Measurements from ENCODE around the gene RHOF.

DNA sequence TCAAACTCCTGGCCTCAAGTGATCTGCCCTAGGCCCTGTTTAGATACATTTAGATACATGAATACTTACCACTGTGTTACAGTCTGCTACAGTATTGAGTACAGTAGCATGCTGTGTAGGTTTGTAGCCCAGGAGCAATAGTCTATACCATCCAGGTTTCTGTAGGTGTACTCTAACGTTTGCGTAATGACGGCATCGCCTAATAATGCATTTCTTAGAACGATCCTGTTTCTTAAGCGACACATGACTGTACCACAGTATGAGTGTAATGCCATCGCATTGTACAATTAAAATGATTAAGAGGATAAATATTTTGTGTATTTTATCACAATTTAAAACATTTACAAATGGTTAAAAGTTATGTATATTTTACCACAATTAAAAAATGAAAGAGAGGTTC lies 62.0 kb downstream of the RHOF start:
- no peak for TF ChIP-seq POLR2A (IDR thresholded peaks at IDR 0.05; ENCODE audit: low read depth, low read length)
- TF ChIP-seq POLR2AphosphoS5 (IDR thresholded peaks at IDR 0.05; ENCODE audit: low read depth, low read length), result no peak
- no peak for TF ChIP-seq TAF1 (IDR thresholded peaks at IDR 0.05; ENCODE audit: borderline replicate concordance, low read depth, low read length)

Data from GM12892 (cell line).